K562 (cell line): Measurements from ENCODE around the gene SH2B2. TPM values are rescaled to one million over a fixed set of nuclear protein-coding genes. Genes with fewer than 3 reads are reported as not detected.
A peak's percentile ranks its signal among the peaks of the same experiment; 100 is the strongest.

ENCODE experiments used
- ATAC-seq: fragments of 200-7000 bp; cut with Tn5 transposase; 3 replicates; pipeline ENCODE4 v1.9.1; 2020; ENCODE audit warnings: moderate library complexity
- BruUV-seq: library from RNA; stranded (reverse); fragments of 400-500 nt; replicated peaks from 2 replicates; lab custom pipeline; 2021; lab: Mats Ljungman, UMichigan
- CTCF ChIA-PET: fragments of 300-600 bp; formaldehyde crosslinking; extraction: SDS; loops from one replicate; lab custom pipeline; 2021; ENCODE audit warnings: low intra/inter-chr PET ratio; lab: Yijun Ruan, JAX
- POLR2A ChIA-PET: fragments of 300-600, 350-650 bp; sonication (Branson Sonifier 250); formaldehyde crosslinking; extraction: SDS; loops from one replicate; lab custom pipeline; 2021; ENCODE audit warnings: antibody characterized with exemption, inconsistent platforms; lab: Yijun Ruan, JAX
- DNase-seq, 4 experiments: peaks; one replicate each; pipeline versions ENCODE4 v3.0.0 to v3.0.0-alpha.2; 2011 to 2018; ENCODE audit warnings: low spot score in 3 of 4, mixed read lengths in 3 of 4; ENCODE audit errors: extremely low read depth in 1 of 4
- FAIRE-seq: peaks from 2 replicates; lab custom pipeline; 2011; peaks lifted over from hg19 to GRCh38; lab: Jason Lieb, UNC
- H2AFZ ChIP-seq: 2 replicates; pipeline ENCODE4 v1.6.0; 2011; ENCODE audit warnings: low read depth, low read length, control low read depth, inconsistent platforms
- H3K27ac ChIP-seq: fragments of 200-600 bp; 3 replicates; pipeline ENCODE4 v1.8.0; 2011; ENCODE audit warnings: low read depth, mild to moderate bottlenecking, control low read depth, inconsistent platforms, low read length, moderate library complexity, mixed read lengths; ENCODE audit errors: extremely low read depth
- H3K27me3 ChIP-seq, 2 experiments: fragments of 300-600 bp in 1 of 2; 2 replicates in 1 of 2; 3 replicates in 1 of 2; pipeline versions ENCODE4 v1.6.0 to v1.8.0; 2011; ENCODE audit warnings: inconsistent platforms in 2 of 2, low read length in 2 of 2, mild to moderate bottlenecking in 1 of 2, mixed read lengths in 1 of 2, moderate library complexity in 1 of 2; ENCODE audit not compliant: control insufficient read depth in 2 of 2, insufficient read depth in 2 of 2
- H3K36me3 ChIP-seq: fragments of 300-600 bp; 3 replicates; pipeline ENCODE4 v1.8.0; 2011; ENCODE audit warnings: mild to moderate bottlenecking, low read length, inconsistent platforms; ENCODE audit not compliant: control insufficient read depth, insufficient read depth
- H3K4me1 ChIP-seq, 2 experiments: fragments of 200-600 bp in 1 of 2; replicated peaks in 1 of 2; 2 replicates in 1 of 2; 3 replicates in 1 of 2; pipeline versions ENCODE4 v1.5.1 to v1.8.0; 2011; ENCODE audit warnings: inconsistent platforms in 2 of 2, low read length in 2 of 2, mild to moderate bottlenecking in 1 of 2, mixed read lengths in 1 of 2, moderate library complexity in 1 of 2; ENCODE audit not compliant: control insufficient read depth in 2 of 2, insufficient read depth in 2 of 2
- H3K4me2 ChIP-seq: 2 replicates; pipeline ENCODE4 v1.6.1; 2011; ENCODE audit warnings: low read length, control low read depth, inconsistent platforms, mixed read lengths; ENCODE audit not compliant: insufficient read depth
- H3K4me3 ChIP-seq: fragments of 200-600 bp; sonication (generic), shearing (Covaris generic); 2 replicates; pipeline ENCODE4 v1.5.1; 2016; ENCODE audit warnings: control low read depth, inconsistent platforms
- H3K79me2 ChIP-seq: fragments of 200-600 bp; 3 replicates; pipeline ENCODE4 v1.8.0; 2011; ENCODE audit warnings: low read length, inconsistent platforms; ENCODE audit not compliant: control insufficient read depth, insufficient read depth
- H3K9ac ChIP-seq, 2 experiments: 2 replicates each; pipeline versions ENCODE4 v1.6.0 to v1.6.1; 2011; ENCODE audit warnings: low read depth in 2 of 2, low read length in 2 of 2, control low read depth in 1 of 2, inconsistent platforms in 1 of 2, mild to moderate bottlenecking in 1 of 2, mixed read lengths in 1 of 2; ENCODE audit not compliant: insufficient read depth in 1 of 2
- H3K9me1 ChIP-seq: one replicate; pipeline ENCODE4 v1.6.0; 2011; ENCODE audit warnings: inconsistent platforms, mild to moderate bottlenecking, low read length, moderate library complexity; ENCODE audit not compliant: control insufficient read depth, insufficient read depth
- H3K9me3 ChIP-seq: replicated peaks from 2 replicates; pipeline ENCODE4 v1.5.1; 2011; ENCODE audit warnings: low read depth, low read length, inconsistent platforms; ENCODE audit not compliant: control insufficient read depth, insufficient read depth
- H4K20me1 ChIP-seq: replicated peaks from 2 replicates; pipeline ENCODE4 v1.6.1; 2011; ENCODE audit warnings: low read length, inconsistent platforms, mixed read lengths; ENCODE audit not compliant: control insufficient read depth, insufficient read depth
- NFE2L1 ChIP-seq: fragments of 450-650 bp; IDR thresholded peaks from 2 replicates; pipeline ENCODE4 v1.6.1; 2016; ENCODE audit warnings: missing genetic modification characterization, low read depth, mild to moderate bottlenecking, missing compliant biosample characterization, moderate library complexity, borderline replicate concordance
- TEAD4 ChIP-seq, 2 experiments: sonication (generic) in 1 of 2; formaldehyde crosslinking in 1 of 2; IDR thresholded peaks; 2 replicates each; pipeline versions ENCODE4 v1.6.1 to v1.8.0; 2012 to 2022; ENCODE audit warnings: borderline replicate concordance in 1 of 2, inconsistent platforms in 1 of 2, low read length in 1 of 2, mild to moderate bottlenecking in 1 of 2, missing genetic modification reagents in 1 of 2
- ZNF695 ChIP-seq: fragments of 450-650 bp; formaldehyde crosslinking; IDR thresholded peaks from 2 replicates; pipeline ENCODE4 v1.4.0; 2020; ENCODE audit warnings: mild to moderate bottlenecking, moderate library complexity
- WGBS: fragments of 100-300 bp; shearing (Covaris generic); methylation state at CpG from one replicate; pipeline ENCODE4 v1.1.6; 2016; ENCODE audit warnings: low coverage, mixed read lengths; ENCODE audit not compliant: insufficient coverage; ENCODE audit errors: missing lambda C conversion rate; 5-methylcytosine and 5-hydroxymethylcytosine counted together
- in situ Hi-C: fragments of 300-500 bp; cut with MboI; formaldehyde crosslinking; loops from 4 replicates; pipeline ENCODE4 v1.15.0; 2018; ENCODE audit warnings: inconsistent platforms, mixed read lengths
- intact Hi-C: fragments of 100-400 bp; cut with micrococcal nuclease; formaldehyde crosslinking; loops from 2 replicates; pipeline ENCODE4 v1.14.2; 2022
- polyA plus RNA-seq, 8 experiments: library from polyadenylated mRNA; depleted of rRNA in 4 of 8; stranded (reverse) in 5 of 8; unstranded in 3 of 8; fragments of >200 nt; fragmentation: Nextera tagmentation in 2 of 8; fragmentation: Illumina TruSeq in 1 of 8; extraction: Ambion mirVana in 2 of 8; extraction: Trizol in 1 of 8; gene quantifications; 2 replicates each; pipeline versions ENCODE4 v1.2.1 to v1.2.3, GENCODE V29; 2011 to 2014; ENCODE audit warnings: inconsistent platforms in 1 of 8, missing spikeins in 1 of 8
- total RNA-seq, 7 experiments: library from RNA; depleted of rRNA in 6 of 7; stranded (reverse); fragments of >200 nt in 6 of 7; fragmentation: Illumina TruSeq in 2 of 7; extraction: Trizol in 2 of 7; gene quantifications; 2 replicates each; pipeline versions ENCODE4 v1.2.1 to v1.2.3, GENCODE V29; 2011 to 2021; ENCODE audit warnings: low replicate concordance in 1 of 7

The SH2B2 gene
- total and polyA plus RNA-seq, 9 of the 15 experiments (the other 6 are each of a cell fraction or from before 2014, with no cell fraction given): 0.03 to 0.89 (median 0.07) TPM; not detected in 4

- Histone ChIP-seq H3K9me1 (no peaks in the 10 kb centered on the region), H3K4me1 (peaks cover 0 to 31% of the 10 kb centered on the region in 2 experiments; a peak in 2 of 5 replicates), H3K79me2 (no peaks in the 10 kb centered on the region), H3K9me3 (no peaks in the 10 kb centered on the region), H3K4me2 (no peak overlapping the region), H3K9ac (peak overlapping the region in 1 of 2 experiments; percentile 42; a peak in 1 of 4 replicates), H3K27ac (no peak overlapping the region), H3K36me3 (no peaks in the 10 kb centered on the region), H2AFZ (no peak overlapping the region), H3K4me3 (no peak overlapping the region), H4K20me1 (no peaks in the 10 kb centered on the region; the same call in 1 of the 2 replicates), H3K27me3 (peaks cover 26 to 86% of the 10 kb centered on the region in 2 experiments; a peak in 4 of 5 replicates)
- no TSS peak for BruUV-seq
- ChIA-PET CTCF (no interaction called here), POLR2A (interaction anchor here (1.3 kb wide), 1 partner anchor 788 kb away, joined by 5 read pairs; no protein-coding TSS in a partner anchor)
- DNase-seq (no peak), FAIRE-seq (no peak), ATAC-seq (peak; percentile 47)
- in situ Hi-C loops: loop anchor here (25.0 kb wide), 1 partner anchor 358 kb away; the partner anchor contains the start of genes POLR2J2 and SPDYE2B
- 7% methylated on average over 11 of the region's 11 CpGs for WGBS
- TF ChIP-seq TEAD4 (IDR thresholded peaks at IDR 0.05; ENCODE audit: low read length): no peak
- TF ChIP-seq TEAD4 (CRISPR knock-in tag; IDR thresholded peaks at IDR 0.05; ENCODE audit: borderline replicate concordance): no peak
- TF ChIP-seq NFE2L1 (tag): no peak
- TF ChIP-seq ZNF695 (CRISPR knock-in tag): no peak
- intact Hi-C loops: no loop called here
Measured at GRCh38 chr7:102304668-102305067, 18.0 kb downstream of the SH2B2 start.
